Measurements from ENCODE around the gene CHRM1. TPM values are rescaled to one million over a fixed set of nuclear protein-coding genes. Genes with fewer than 3 reads are reported as not detected.

Gene CHRM1
- total and polyA plus RNA-seq, 2 donors = 0.05 TPM; not detected in 1

GRCh38 chr11:62881579-62882430 lies 39.4 kb downstream of the CHRM1 start:
- WGBS = 9% methylated on average over 21 of the region's 21 CpGs
- H3K27me3 ChIP-seq (ENCODE audit: control insufficient read depth in 2 of 2, insufficient read depth in 1 of 2, low read length in 1 of 2) = no peaks in the 10 kb centered on the region
- DNase-seq (ENCODE audit: low read depth in 6 of 9, low spot score in 9 of 9) = peak; percentile 71 to 95 (median 89)
- H3K4me3 ChIP-seq (ENCODE audit: low read length in 2 of 2) = peak overlapping the region; percentile 89 to 96
- peaks cover 41 to 49% of the 10 kb centered on the region in 2 donors for H3K36me3 ChIP-seq (ENCODE audit: control insufficient read depth in 2 of 2, insufficient read depth in 2 of 2, low read length in 1 of 2)
- H3K4me1 ChIP-seq (ENCODE audit: control insufficient read depth in 2 of 2, insufficient read depth in 2 of 2, low read length in 2 of 2) = peaks cover 17 to 34% of the 10 kb centered on the region in 2 donors
- H3K27ac ChIP-seq (ENCODE audit: low read depth in 1 of 2, low read length in 1 of 2) = peak overlapping the region; percentile 99
- H3K9me3 ChIP-seq (ENCODE audit: control insufficient read depth in 2 of 2, insufficient read depth in 1 of 2, low read length in 1 of 2) = no peaks in the 10 kb centered on the region

DNA sequence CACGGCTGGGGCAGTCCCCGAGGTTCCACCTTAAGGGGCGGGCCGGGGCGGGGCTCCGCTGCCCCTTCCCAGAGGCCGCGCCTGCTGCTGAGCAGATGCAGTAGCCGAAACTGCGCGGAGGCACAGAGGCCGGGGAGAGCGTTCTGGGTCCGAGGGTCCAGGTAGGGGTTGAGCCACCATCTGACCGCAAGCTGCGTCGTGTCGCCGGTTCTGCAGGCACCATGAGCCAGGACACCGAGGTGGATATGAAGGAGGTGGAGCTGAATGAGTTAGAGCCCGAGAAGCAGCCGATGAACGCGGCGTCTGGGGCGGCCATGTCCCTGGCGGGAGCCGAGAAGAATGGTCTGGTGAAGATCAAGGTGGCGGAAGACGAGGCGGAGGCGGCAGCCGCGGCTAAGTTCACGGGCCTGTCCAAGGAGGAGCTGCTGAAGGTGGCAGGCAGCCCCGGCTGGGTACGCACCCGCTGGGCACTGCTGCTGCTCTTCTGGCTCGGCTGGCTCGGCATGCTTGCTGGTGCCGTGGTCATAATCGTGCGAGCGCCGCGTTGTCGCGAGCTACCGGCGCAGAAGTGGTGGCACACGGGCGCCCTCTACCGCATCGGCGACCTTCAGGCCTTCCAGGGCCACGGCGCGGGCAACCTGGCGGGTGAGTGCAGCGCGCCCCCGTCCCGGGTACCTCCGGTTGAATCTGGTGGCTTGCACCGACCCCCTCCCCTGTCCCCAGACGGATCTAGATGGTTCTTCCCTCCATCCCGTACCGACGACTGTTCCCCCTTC lies 40.2 kb downstream of the CHRM1 start, which contains the start of gene SLC3A2:
SLC3A2 (plus strand) TSS at position 94 of the 776 bp plus-strand sequence; CDS start at position 222, 128 bp downstream.
- WGBS = under 1% methylated on average over 69 of the region's 69 CpGs
- peaks cover 32 to 41% of the 10 kb centered on the region in 2 donors for H3K36me3 ChIP-seq (ENCODE audit: control insufficient read depth in 2 of 2, insufficient read depth in 2 of 2, low read length in 1 of 2)
- H3K27ac ChIP-seq (ENCODE audit: low read depth in 1 of 2, low read length in 1 of 2) = peak within 1 kb of the TSS; percentile 99
- peak; percentile 72 to 94 (median 84) for DNase-seq (ENCODE audit: low read depth in 6 of 9, low spot score in 9 of 9)
- H3K4me1 ChIP-seq (ENCODE audit: control insufficient read depth in 2 of 2, insufficient read depth in 2 of 2, low read length in 2 of 2) = peaks cover 17 to 34% of the 10 kb centered on the region in 2 donors
- H3K9me3 ChIP-seq (ENCODE audit: control insufficient read depth in 2 of 2, insufficient read depth in 1 of 2, low read length in 1 of 2) = no peaks in the 10 kb centered on the region
- peak within 1 kb of the TSS; percentile 89 to 96 for H3K4me3 ChIP-seq (ENCODE audit: low read length in 2 of 2)
- no peaks in the 10 kb centered on the region for H3K27me3 ChIP-seq (ENCODE audit: control insufficient read depth in 2 of 2, insufficient read depth in 1 of 2, low read length in 1 of 2)

- 2% methylated on average over 16 of the region's 16 CpGs for WGBS
Observed at GRCh38 chr11:62880231-62880802, 40.8 kb downstream of the CHRM1 start.

GRCh38 chr11:62879235-62879978 lies 41.8 kb downstream of the CHRM1 start:
- peaks cover 17 to 28% of the 10 kb centered on the region in 2 donors for H3K36me3 ChIP-seq (ENCODE audit: control insufficient read depth in 2 of 2, insufficient read depth in 2 of 2, low read length in 1 of 2)
- H3K4me1 ChIP-seq (ENCODE audit: control insufficient read depth in 2 of 2, insufficient read depth in 2 of 2, low read length in 2 of 2) = peaks cover 17 to 34% of the 10 kb centered on the region in 2 donors
- H3K27me3 ChIP-seq (ENCODE audit: control insufficient read depth in 2 of 2, insufficient read depth in 1 of 2, low read length in 1 of 2) = no peaks in the 10 kb centered on the region
- H3K27ac ChIP-seq (ENCODE audit: low read depth in 1 of 2, low read length in 1 of 2) = peak overlapping the region; percentile 99
- DNase-seq (ENCODE audit: low read depth in 6 of 9, low spot score in 9 of 9) = no peak
- no peaks in the 10 kb centered on the region for H3K9me3 ChIP-seq (ENCODE audit: control insufficient read depth in 2 of 2, insufficient read depth in 1 of 2, low read length in 1 of 2)
- H3K4me3 ChIP-seq (ENCODE audit: low read length in 2 of 2) = no peak overlapping the region
- WGBS = 92% methylated on average over 7 of the region's 7 CpGs

More at GRCh38 chr11:62880231-62880802, 40.8 kb downstream of the CHRM1 start:
- Histone ChIP-seq H3K27me3 (ENCODE audit: control insufficient read depth in 2 of 2, insufficient read depth in 1 of 2, low read length in 1 of 2) (no peaks in the 10 kb centered on the region), H3K4me3 (ENCODE audit: low read length in 2 of 2) (peak overlapping the region; percentile 89 to 96), H3K4me1 (ENCODE audit: control insufficient read depth in 2 of 2, insufficient read depth in 2 of 2, low read length in 2 of 2) (peaks cover 17 to 34% of the 10 kb centered on the region in 2 donors), H3K27ac (ENCODE audit: low read depth in 1 of 2, low read length in 1 of 2) (peak overlapping the region; percentile 99), H3K9me3 (ENCODE audit: control insufficient read depth in 2 of 2, insufficient read depth in 1 of 2, low read length in 1 of 2) (no peaks in the 10 kb centered on the region), H3K36me3 (ENCODE audit: control insufficient read depth in 2 of 2, insufficient read depth in 2 of 2, low read length in 1 of 2) (peaks cover 26 to 35% of the 10 kb centered on the region in 2 donors)
- peak in 2 of 9 donors; percentile 3 to 17 for DNase-seq (ENCODE audit: low read depth in 6 of 9, low spot score in 9 of 9)

- WGBS = 94% methylated on average over 6 of the region's 6 CpGs
- Histone ChIP-seq H3K27ac (ENCODE audit: low read depth in 1 of 2, low read length in 1 of 2) (no peak overlapping the region), H3K27me3 (ENCODE audit: control insufficient read depth in 2 of 2, insufficient read depth in 1 of 2, low read length in 1 of 2) (no peaks in the 10 kb centered on the region), H3K4me3 (ENCODE audit: low read length in 2 of 2) (no peak overlapping the region), H3K4me1 (ENCODE audit: control insufficient read depth in 2 of 2, insufficient read depth in 2 of 2, low read length in 2 of 2) (peaks cover 11 to 15% of the 10 kb centered on the region in 2 donors), H3K9me3 (ENCODE audit: control insufficient read depth in 2 of 2, insufficient read depth in 1 of 2, low read length in 1 of 2) (no peaks in the 10 kb centered on the region), H3K36me3 (ENCODE audit: control insufficient read depth in 2 of 2, insufficient read depth in 2 of 2, low read length in 1 of 2) (peaks cover 0 to 14% of the 10 kb centered on the region in 2 donors)
- DNase-seq (ENCODE audit: low read depth in 6 of 9, low spot score in 9 of 9) = no peak
Observed at GRCh38 chr11:62876712-62877111, 44.5 kb downstream of the CHRM1 start.

- H3K27ac ChIP-seq (ENCODE audit: low read depth in 1 of 2, low read length in 1 of 2) = no peak overlapping the region
Observed at GRCh38 chr11:62875698-62876478, 45.3 kb downstream of the CHRM1 start.

GRCh38 chr11:62874851-62875250 lies 46.3 kb downstream of the CHRM1 start:
- 98% methylated on average over 7 of the region's 7 CpGs for whole genome bisulfite sequencing
- no peak for DNase-seq (ENCODE audit: low read depth in 6 of 9, low spot score in 9 of 9)

More at GRCh38 chr11:62875698-62876478, 45.3 kb downstream of the CHRM1 start:
- Histone ChIP-seq H3K27me3 (ENCODE audit: control insufficient read depth in 2 of 2, insufficient read depth in 1 of 2, low read length in 1 of 2) (no peaks in the 10 kb centered on the region), H3K9me3 (ENCODE audit: control insufficient read depth in 2 of 2, insufficient read depth in 1 of 2, low read length in 1 of 2) (no peaks in the 10 kb centered on the region), H3K4me1 (ENCODE audit: control insufficient read depth in 2 of 2, insufficient read depth in 2 of 2, low read length in 2 of 2) (peaks cover 10 to 13% of the 10 kb centered on the region in 2 donors), H3K4me3 (ENCODE audit: low read length in 2 of 2) (no peak overlapping the region), H3K36me3 (ENCODE audit: control insufficient read depth in 2 of 2, insufficient read depth in 2 of 2, low read length in 1 of 2) (peaks cover 0 to 14% of the 10 kb centered on the region in 2 donors)
- DNase-seq (ENCODE audit: low read depth in 6 of 9, low spot score in 9 of 9) = no peak
- 97% methylated on average over 7 of the region's 7 CpGs for WGBS

DNA sequence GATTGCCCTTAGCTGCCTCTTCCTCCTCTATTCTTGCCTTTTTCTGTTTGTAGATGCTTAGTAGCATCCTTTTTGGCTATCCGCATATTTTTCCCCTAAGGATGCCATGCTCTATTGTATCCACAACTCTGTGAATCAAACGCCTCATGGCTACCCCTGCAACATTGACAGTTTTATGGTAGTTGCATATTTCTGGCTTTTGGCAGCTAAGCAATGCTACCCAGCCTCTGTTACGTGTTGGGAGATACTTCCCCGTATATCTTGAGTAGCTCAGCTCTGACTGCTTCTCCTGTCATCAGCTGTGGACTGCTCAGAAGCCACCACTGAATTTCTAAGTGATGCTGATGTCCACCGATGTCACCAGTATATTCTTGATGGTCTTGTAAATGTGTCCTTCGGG lies 55.5 kb downstream of the CHRM1 start:
- WGBS = 97% methylated on average over 6 of the region's 6 CpGs
- H3K4me1 ChIP-seq (ENCODE audit: control insufficient read depth in 2 of 2, insufficient read depth in 2 of 2, low read length in 2 of 2) = peaks cover 0 to 8% of the 10 kb centered on the region in 2 donors
- H3K4me3 ChIP-seq (ENCODE audit: low read length in 2 of 2) = no peak overlapping the region
- H3K27ac ChIP-seq (ENCODE audit: low read depth in 1 of 2, low read length in 1 of 2) = no peak overlapping the region
- DNase-seq (ENCODE audit: low read depth in 6 of 9, low spot score in 9 of 9) = no peak
- H3K9me3 ChIP-seq (ENCODE audit: control insufficient read depth in 2 of 2, insufficient read depth in 1 of 2, low read length in 1 of 2) = no peaks in the 10 kb centered on the region
- H3K36me3 ChIP-seq (ENCODE audit: control insufficient read depth in 2 of 2, insufficient read depth in 2 of 2, low read length in 1 of 2) = peaks cover 0 to 2% of the 10 kb centered on the region in 2 donors
- H3K27me3 ChIP-seq (ENCODE audit: control insufficient read depth in 2 of 2, insufficient read depth in 1 of 2, low read length in 1 of 2) = no peaks in the 10 kb centered on the region

More at GRCh38 chr11:62874851-62875250, 46.3 kb downstream of the CHRM1 start:
- Histone ChIP-seq H3K4me3 (ENCODE audit: low read length in 2 of 2) (no peak overlapping the region), H3K27ac (ENCODE audit: low read depth in 1 of 2, low read length in 1 of 2) (no peak overlapping the region), H3K27me3 (ENCODE audit: control insufficient read depth in 2 of 2, insufficient read depth in 1 of 2, low read length in 1 of 2) (no peaks in the 10 kb centered on the region), H3K36me3 (ENCODE audit: control insufficient read depth in 2 of 2, insufficient read depth in 2 of 2, low read length in 1 of 2) (peaks cover 0 to 14% of the 10 kb centered on the region in 2 donors), H3K4me1 (ENCODE audit: control insufficient read depth in 2 of 2, insufficient read depth in 2 of 2, low read length in 2 of 2) (peaks cover 3 to 5% of the 10 kb centered on the region in 2 donors), H3K9me3 (ENCODE audit: control insufficient read depth in 2 of 2, insufficient read depth in 1 of 2, low read length in 1 of 2) (no peaks in the 10 kb centered on the region)
